ENCODE results near the gene TRAM2. TPM values are rescaled to one million over a fixed set of nuclear protein-coding genes. Genes with fewer than 3 reads are reported as not detected.

TRAM2 gene
- total RNA-seq, 1 experiment from 2014 or later = 21.3 TPM

- no peak for TF ChIP-seq MAX (IDR thresholded peaks at IDR 0.05)
- no peak for TF ChIP-seq REST (IDR thresholded peaks at IDR 0.05; ENCODE audit: low read depth)
- no peak for TF ChIP-seq CTCF (IDR thresholded peaks at IDR 0.05 in 2 of 3, conservative IDR thresholded peaks at IDR 0.05 in 1 of 3; ENCODE audit: borderline replicate concordance in 1 of 3, insufficient read depth in 1 of 3, low read depth in 2 of 3, low read length in 2 of 3)
These were observed 19.2 kb downstream of the TRAM2 start (continued) for GRCh38 chr6:52557389-52558265.

- peaks cover 34% of the 10 kb centered on the region for H3K79me2 ChIP-seq (ENCODE audit: insufficient read depth, low read length)
- H4K20me1 ChIP-seq (ENCODE audit: insufficient read depth) = no peaks in the 10 kb centered on the region
- ChIA-PET RAD21 (ENCODE audit: low non-redundant PET in 1 of 2, low total read pairs in 2 of 2, uncharacterized antibody in 2 of 2, unreplicated experiment in 2 of 2) (no interaction called here), POLR2A (no interaction called here), CTCF (no interaction called here)
- no peak overlapping the region for H3K4me3 ChIP-seq (replicated peaks in 1 of 2; ENCODE audit: low read depth in 1 of 2, low read length in 2 of 2)
- H3K27me3 ChIP-seq (ENCODE audit: insufficient read depth, low read length) = no peaks in the 10 kb centered on the region
- no peaks in the 10 kb centered on the region for H3K36me3 ChIP-seq (ENCODE audit: control insufficient read depth in 1 of 2, insufficient read depth in 2 of 2, low read length in 2 of 2)
- no peak overlapping the region for H3K9ac ChIP-seq (ENCODE audit: low read length)
- no peak for ATAC-seq
- H3K4me1 ChIP-seq (ENCODE audit: control insufficient read depth in 1 of 2, insufficient read depth in 2 of 2, low read length in 2 of 2) = peaks cover 14 to 25% of the 10 kb centered on the region in 2 experiments; a peak in 3 of 4 replicates
- no peak overlapping the region for H2AFZ ChIP-seq (ENCODE audit: low read depth, low read length, poor library complexity, severe bottlenecking)
- H3K9me3 ChIP-seq (ENCODE audit: control insufficient read depth in 1 of 2, insufficient read depth in 1 of 2, low read depth in 1 of 2, low read length in 2 of 2) = no peaks in the 10 kb centered on the region
- H3K4me2 ChIP-seq (ENCODE audit: low read length) = no peak overlapping the region
- H3K9me2 ChIP-seq (ENCODE audit: insufficient read depth) = no peaks in the 10 kb centered on the region
- intact Hi-C loops (cut with micrococcal nuclease) = no loop called here
- no peak overlapping the region for H3K27ac ChIP-seq (ENCODE audit: low read depth, low read length)
- BruUV-seq (replicated peaks) = no TSS peak
- no peak for DNase-seq (ENCODE audit: low read depth, low spot score)
- TF ChIP-seq EZH2 (IDR thresholded peaks at IDR 0.05) (no peak), JUND (IDR thresholded peaks at IDR 0.05) (no peak), EZH2phosphoT487 (IDR thresholded peaks at IDR 0.05; ENCODE audit: borderline replicate concordance) (no peak), ZFX (IDR thresholded peaks at IDR 0.05) (no peak), SRF (IDR thresholded peaks at IDR 0.05; ENCODE audit: low read depth) (no peak), REST (IDR thresholded peaks at IDR 0.05; ENCODE audit: low read depth) (no peak), ELF1 (IDR thresholded peaks at IDR 0.05; ENCODE audit: borderline replicate concordance, low read depth) (no peak), MAX (IDR thresholded peaks at IDR 0.05) (no peak), SIN3A (IDR thresholded peaks at IDR 0.05; ENCODE audit: low read depth) (no peak)
These were observed 21.2 kb downstream of the TRAM2 start for GRCh38 chr6:52555518-52556233.
